Fibroblast of the aortic adventitia (primary cell): ENCODE measurements around the gene TTC29. TPM values are rescaled to one million over a fixed set of nuclear protein-coding genes. Genes with fewer than 3 reads are reported as not detected.
"Not testable (repeated sequence)": the region's sequence is repeated elsewhere in the genome, so short reads cannot be mapped to it uniquely, and the experiment has no call there.

Experiments
- DNase-seq: peaks from one replicate; pipeline ENCODE4 v3.0.0-alpha.2; 2010; ENCODE audit warnings: low read depth
- H3K4me3 ChIP-seq: 2 replicates; pipeline ENCODE4 v1.5.1; 2011; ENCODE audit warnings: low read depth, mild to moderate bottlenecking, control low read depth, low read length, moderate library complexity
- CTCF ChIP-seq: IDR thresholded peaks from 2 replicates; pipeline ENCODE4 v1.5.1; 2011; ENCODE audit warnings: mild to moderate bottlenecking, low read length, control low read depth, inconsistent platforms; ENCODE audit not compliant: insufficient read depth
- total RNA-seq: library from RNA; depleted of rRNA; stranded (reverse); fragments of >200 nt; gene quantifications from 2 replicates; pipeline ENCODE4 v1.2.3, GENCODE V29; 2012; ENCODE audit warnings: low replicate concordance

Gene TTC29
- total RNA-seq, 1 donor, result 0.81 TPM

DNA sequence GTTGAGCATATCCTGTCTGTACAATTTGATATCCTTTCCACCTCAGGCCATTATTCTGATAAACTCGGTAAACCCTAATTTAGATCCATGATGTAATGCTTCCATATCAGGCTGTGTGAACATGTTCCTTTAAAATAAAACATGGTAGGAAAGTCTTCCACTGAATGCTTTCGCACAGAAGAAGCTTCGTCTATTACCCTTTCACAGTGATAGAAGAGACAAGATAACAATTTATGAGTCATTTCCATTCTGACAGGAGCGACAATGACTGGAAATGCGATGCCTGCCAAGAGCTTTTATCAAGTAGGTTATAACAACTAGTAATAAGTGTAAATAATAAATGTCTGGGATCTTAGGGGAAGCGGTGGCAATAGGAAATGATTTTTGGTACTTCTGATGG, 98.8 kb downstream of the TTC29 start:
- no peak overlapping the region for H3K4me3 ChIP-seq
- no peak for DNase-seq
- TF ChIP-seq CTCF, result no peak

DNA sequence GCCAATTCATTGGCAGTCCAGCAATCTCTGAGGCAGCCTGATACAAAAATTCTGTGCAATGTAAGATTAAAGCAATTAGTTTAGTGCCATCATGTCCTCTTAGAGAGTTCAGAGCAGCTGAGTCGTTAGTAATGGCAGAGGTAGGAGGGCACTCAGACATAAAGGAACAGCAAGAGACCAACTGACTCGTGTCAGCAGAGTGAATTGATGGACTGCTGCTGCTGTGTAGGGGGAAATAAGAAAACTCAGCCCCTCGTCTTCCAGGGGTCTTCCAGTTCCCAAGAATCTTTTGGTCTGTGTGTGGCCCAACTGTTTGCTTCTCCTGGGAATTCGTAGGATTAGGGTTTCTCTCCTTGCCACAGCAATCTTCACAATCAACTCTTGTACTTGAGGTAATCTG, 100.9 kb downstream of the TTC29 start:
- no peak for TF ChIP-seq CTCF
- H3K4me3 ChIP-seq, result no peak overlapping the region
- no peak for DNase-seq

- TF ChIP-seq CTCF, result no peak
- no peak overlapping the region for H3K4me3 ChIP-seq
- no peak for DNase-seq
These were observed 102.8 kb downstream of the TTC29 start for GRCh38 chr4:146842876-146843275.

DNA sequence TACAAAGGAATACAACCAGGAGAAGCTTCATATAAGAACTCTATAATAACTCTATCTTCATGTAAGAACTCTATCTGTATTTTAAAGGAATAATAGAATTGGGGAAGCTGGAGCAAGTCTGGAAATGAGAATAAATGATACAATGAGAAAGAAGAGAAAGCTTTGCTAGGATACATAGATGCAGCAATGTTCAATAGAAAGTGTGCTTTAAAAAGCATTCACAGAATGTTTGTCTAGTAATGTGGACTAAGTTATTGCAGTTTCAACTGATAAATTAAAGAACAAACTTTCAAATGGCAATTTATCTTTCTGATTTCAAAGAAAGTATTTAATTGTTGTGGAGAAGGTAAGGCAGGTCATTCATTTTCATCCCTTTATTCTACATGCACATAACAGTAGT, 104.9 kb downstream of the TTC29 start:
- no peak for TF ChIP-seq CTCF
- no peak overlapping the region for H3K4me3 ChIP-seq
- DNase-seq, result no peak

DNA sequence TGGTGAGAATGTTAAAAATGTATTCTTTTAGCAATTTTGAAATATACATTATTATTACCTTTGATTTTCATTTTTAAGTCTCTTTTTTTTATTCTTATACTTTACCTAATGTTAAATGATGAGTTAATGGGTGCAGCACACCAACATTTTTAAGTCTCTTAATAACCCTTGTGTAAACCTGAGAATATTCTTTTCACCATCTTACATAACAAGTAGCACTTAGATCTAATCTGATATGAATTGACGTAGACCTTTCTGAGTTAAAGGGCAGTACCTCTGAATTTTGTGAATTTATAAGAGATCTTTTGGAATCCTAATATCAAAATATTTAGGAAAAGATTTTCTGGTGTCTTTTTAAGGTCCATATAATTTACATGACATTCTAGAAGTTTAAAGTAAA, 110.6 kb downstream of the TTC29 start:
- DNase-seq, result no peak
- no peak overlapping the region for H3K4me3 ChIP-seq
- TF ChIP-seq CTCF, result no peak

DNA sequence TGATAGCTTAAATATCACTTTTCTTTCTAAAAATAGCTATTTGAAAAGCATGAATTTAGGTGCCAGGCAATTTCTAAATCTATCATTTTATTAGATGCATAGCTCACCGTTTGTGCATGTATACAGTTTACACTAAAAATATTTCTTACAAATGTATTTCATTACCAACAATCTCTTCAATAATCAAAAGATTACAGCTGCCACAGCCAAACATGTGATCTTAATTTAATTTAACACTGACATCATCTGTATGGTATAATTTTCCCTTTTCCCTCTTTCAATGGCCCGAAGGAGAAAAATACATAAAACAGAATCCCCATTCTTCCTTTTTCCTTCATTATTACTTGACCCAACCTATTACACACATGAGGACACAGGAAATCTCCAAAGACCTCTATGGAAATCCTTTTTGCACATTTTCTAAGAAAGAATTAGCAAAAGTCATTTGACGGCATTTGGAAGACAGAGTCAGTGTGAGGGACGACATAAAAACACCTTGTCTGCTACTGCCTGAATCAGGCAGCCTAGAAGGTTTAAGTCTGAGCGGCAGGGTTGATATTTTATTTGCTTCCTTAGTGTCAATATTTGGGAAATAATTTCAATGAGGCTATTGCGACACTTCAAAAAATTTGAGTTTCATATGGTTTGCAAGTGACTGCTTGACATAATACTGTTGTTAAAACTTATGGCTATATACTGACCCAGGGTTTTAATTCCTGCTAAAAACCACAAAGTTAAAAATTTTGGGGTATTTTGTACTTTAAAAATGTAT, 111.2 kb downstream of the TTC29 start:
- no peak for TF ChIP-seq CTCF
- H3K4me3 ChIP-seq, result no peak overlapping the region
- DNase-seq, result no peak

DNA sequence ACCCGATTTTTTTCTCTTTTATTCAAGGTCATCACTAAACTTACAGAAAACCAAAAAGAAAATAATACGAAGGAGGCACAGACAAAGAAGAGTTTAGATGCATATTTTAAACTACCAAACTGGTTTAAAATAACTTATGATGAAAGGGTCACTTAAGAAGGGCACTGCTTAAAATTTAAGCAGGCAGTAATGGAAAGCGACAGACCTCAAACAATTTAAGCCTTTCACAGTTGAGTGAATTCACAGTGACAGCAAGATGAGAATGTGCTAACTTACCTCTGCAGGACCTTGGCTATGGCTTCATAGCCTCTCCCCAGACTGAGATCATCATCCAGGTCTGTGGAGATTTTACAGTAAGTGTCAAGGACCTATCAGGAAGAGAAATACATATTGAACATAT, 112.1 kb downstream of the TTC29 start:
- TF ChIP-seq CTCF, result no peak
- DNase-seq, result no peak
- no peak overlapping the region for H3K4me3 ChIP-seq

DNA sequence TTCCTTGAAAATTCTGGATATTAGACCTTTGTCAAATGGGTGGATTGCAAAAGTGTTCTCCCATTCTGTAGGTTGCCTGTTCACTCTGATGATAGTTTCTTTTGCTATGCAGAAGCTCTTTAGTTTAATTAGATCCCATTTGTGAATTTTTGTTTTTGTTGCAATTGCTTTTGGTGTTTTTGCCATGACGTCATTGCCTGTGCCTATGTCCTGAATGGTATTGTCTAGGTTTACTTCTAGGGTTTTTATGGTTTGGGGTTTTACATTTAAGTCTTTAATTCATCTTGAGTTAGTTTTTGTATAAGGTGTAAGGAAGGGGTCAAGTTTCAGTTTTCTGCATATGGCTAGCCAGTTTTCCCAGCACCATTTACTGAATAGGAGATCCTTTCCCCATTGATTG, 122.7 kb downstream of the TTC29 start:
- not testable (repeated sequence) for DNase-seq

More for the DNA sequence above, 122.7 kb downstream of the TTC29 start:
- H3K4me3 ChIP-seq, result not testable (repeated sequence)
